ENCODE measurements around the gene NYNRIN. TPM values are rescaled to one million over a fixed set of nuclear protein-coding genes. Genes with fewer than 3 reads are reported as not detected.

NYNRIN gene
- total and polyA plus RNA-seq, 8 donors = 2.1 to 9.0 (median 4.3) TPM

- Histone ChIP-seq H3K27me3 (no peaks in the 10 kb centered on the region), H3K4me3 (no peak overlapping the region), H3K9me3 (no peaks in the 10 kb centered on the region), H3K4me1 (no peaks in the 10 kb centered on the region), H3K36me3 (no peaks in the 10 kb centered on the region), H3K27ac (no peak overlapping the region)
- no peak for ATAC-seq
- no peak for DNase-seq
- intact Hi-C loops (cut with DNase I) = no loop called here
- FAIRE-seq = no peak
- WGBS, 2 donors = 90 to 93% methylated on average over 1 of the region's 1 CpG
- TF ChIP-seq, protein P1, sequence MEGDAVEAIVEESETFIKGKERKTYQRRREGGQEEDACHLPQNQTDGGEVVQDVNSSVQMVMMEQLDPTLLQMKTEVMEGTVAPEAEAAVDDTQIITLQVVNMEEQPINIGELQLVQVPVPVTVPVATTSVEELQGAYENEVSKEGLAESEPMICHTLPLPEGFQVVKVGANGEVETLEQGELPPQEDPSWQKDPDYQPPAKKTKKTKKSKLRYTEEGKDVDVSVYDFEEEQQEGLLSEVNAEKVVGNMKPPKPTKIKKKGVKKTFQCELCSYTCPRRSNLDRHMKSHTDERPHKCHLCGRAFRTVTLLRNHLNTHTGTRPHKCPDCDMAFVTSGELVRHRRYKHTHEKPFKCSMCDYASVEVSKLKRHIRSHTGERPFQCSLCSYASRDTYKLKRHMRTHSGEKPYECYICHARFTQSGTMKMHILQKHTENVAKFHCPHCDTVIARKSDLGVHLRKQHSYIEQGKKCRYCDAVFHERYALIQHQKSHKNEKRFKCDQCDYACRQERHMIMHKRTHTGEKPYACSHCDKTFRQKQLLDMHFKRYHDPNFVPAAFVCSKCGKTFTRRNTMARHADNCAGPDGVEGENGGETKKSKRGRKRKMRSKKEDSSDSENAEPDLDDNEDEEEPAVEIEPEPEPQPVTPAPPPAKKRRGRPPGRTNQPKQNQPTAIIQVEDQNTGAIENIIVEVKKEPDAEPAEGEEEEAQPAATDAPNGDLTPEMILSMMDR (IDR thresholded peaks at IDR 0.05) = no peak
Measured at GRCh38 chr14:24458736-24459135, 59.9 kb downstream of the NYNRIN start.

- intact Hi-C loops (cut with DNase I) = no loop called here
- TF ChIP-seq, protein P1 (IDR thresholded peaks at IDR 0.05) = no peak
- 95% methylated on average over 3 of the region's 3 CpGs for WGBS, 2 donors
- Histone ChIP-seq H3K4me3 (no peak overlapping the region), H3K36me3 (no peaks in the 10 kb centered on the region), H3K9me3 (no peaks in the 10 kb centered on the region), H3K27me3 (no peaks in the 10 kb centered on the region), H3K4me1 (no peaks in the 10 kb centered on the region), H3K27ac (no peak overlapping the region)
- no peak for DNase-seq
- ATAC-seq = no peak
- FAIRE-seq = no peak
Measured at GRCh38 chr14:24459331-24459730, 60.5 kb downstream of the NYNRIN start.

- Histone ChIP-seq H3K4me3 (no peak overlapping the region), H3K27ac (no peak overlapping the region), H3K9me3 (no peaks in the 10 kb centered on the region), H3K36me3 (no peaks in the 10 kb centered on the region), H3K4me1 (no peaks in the 10 kb centered on the region), H3K27me3 (no peaks in the 10 kb centered on the region)
- ATAC-seq = no peak
- intact Hi-C loops (cut with DNase I) = no loop called here
- DNase-seq = no peak
- TF ChIP-seq, protein P1 (IDR thresholded peaks at IDR 0.05) = no peak
- FAIRE-seq = no peak
Measured at GRCh38 chr14:24461336-24461735, 62.5 kb downstream of the NYNRIN start.

- Histone ChIP-seq H3K27ac (no peak overlapping the region), H3K36me3 (no peaks in the 10 kb centered on the region), H3K4me3 (no peak overlapping the region), H3K4me1 (no peaks in the 10 kb centered on the region), H3K9me3 (no peaks in the 10 kb centered on the region), H3K27me3 (no peaks in the 10 kb centered on the region)
- 36 to 78% methylated on average over 5 of the region's 5 CpGs for WGBS, 2 donors
- DNase-seq = no peak
- FAIRE-seq = no peak
- intact Hi-C loops (cut with DNase I) = no loop called here
- TF ChIP-seq, protein P1 (IDR thresholded peaks at IDR 0.05) = no peak
- ATAC-seq = no peak
Measured at GRCh38 chr14:24463017-24463883, 64.4 kb downstream of the NYNRIN start.

Measured in pancreas (tissue), 10 donors.